K562 (cell line): Measurements from ENCODE around the gene TTC27. TPM values are rescaled to one million over a fixed set of nuclear protein-coding genes. Genes with fewer than 3 reads are reported as not detected.
A peak's percentile ranks its signal among the peaks of the same experiment; 100 is the strongest.

Source experiments
- ATF3 ChIP-seq, 2 experiments: fragments of 450-650 bp in 1 of 2; sonication (generic) in 1 of 2; formaldehyde crosslinking in 1 of 2; IDR thresholded peaks in 1 of 2; conservative IDR thresholded peaks in 1 of 2; 2 replicates each; pipeline versions ENCODE4 v1.6.1 to v1.8.1; 2016 to 2023; ENCODE audit warnings: mild to moderate bottlenecking in 2 of 2, moderate library complexity in 2 of 2, inconsistent platforms in 1 of 2, missing genetic modification reagents in 1 of 2
- ATF4 ChIP-seq: fragments of 450-650 bp; formaldehyde crosslinking; IDR thresholded peaks from 2 replicates; pipeline ENCODE4 v1.4.0; 2022; ENCODE audit warnings: mild to moderate bottlenecking, moderate library complexity
- BRF1 ChIP-seq: IDR thresholded peaks from 3 replicates; pipeline ENCODE4 v1.6.1; 2011; ENCODE audit warnings: borderline replicate concordance, mild to moderate bottlenecking; ENCODE audit not compliant: insufficient read length; ENCODE audit errors: extremely low read depth
- BRF2 ChIP-seq: IDR thresholded peaks from 3 replicates; pipeline ENCODE4 v1.6.1; 2011; ENCODE audit warnings: borderline replicate concordance, mild to moderate bottlenecking; ENCODE audit not compliant: insufficient read length, insufficient read depth
- CC2D1A ChIP-seq: fragments of 450-650 bp; IDR thresholded peaks from 2 replicates; pipeline ENCODE4 v1.6.1; 2017; ENCODE audit warnings: mild to moderate bottlenecking
- EP400 ChIP-seq: fragments of 450-650 bp; IDR thresholded peaks from 2 replicates; pipeline ENCODE4 v1.6.1; 2017; ENCODE audit warnings: antibody characterized with exemption, mild to moderate bottlenecking, moderate library complexity
- FIP1L1 ChIP-seq: fragments of 200-400 bp; formaldehyde crosslinking; IDR thresholded peaks from 2 replicates; pipeline ENCODE4 v1.6.1; 2018; ENCODE audit warnings: mild to moderate bottlenecking, low read depth, low read length; ENCODE audit not compliant: poor library complexity, severe bottlenecking
- L3MBTL2 ChIP-seq: fragments of 450-650 bp; IDR thresholded peaks from 2 replicates; pipeline ENCODE4 v1.6.1; 2016; ENCODE audit warnings: mild to moderate bottlenecking, moderate library complexity
- MYC ChIP-seq, 2 experiments: fragments of 250-450 bp in 1 of 2; sonication (Bioruptor Pico) in 1 of 2; IDR thresholded peaks; 2 replicates each; pipeline versions ENCODE4 v1.5.1 to v1.6.1; 2012 to 2021; ENCODE audit warnings: low read depth in 2 of 2, borderline replicate concordance in 1 of 2, improper control_type of control experiment in 1 of 2, low read length in 1 of 2, mild to moderate bottlenecking in 1 of 2, moderate library complexity in 1 of 2
- PURB ChIP-seq: sonication (generic); formaldehyde crosslinking; IDR thresholded peaks from 2 replicates; pipeline ENCODE4 v1.9.0; 2021; ENCODE audit warnings: low read depth, mild to moderate bottlenecking, missing genetic modification reagents
- SMAD4 ChIP-seq: fragments of 250-450 bp; sonication (Bioruptor Pico); conservative IDR thresholded peaks from 2 replicates; pipeline ENCODE4 v1.8.0; 2021; ENCODE audit warnings: inconsistent platforms, mild to moderate bottlenecking, moderate library complexity
- SMARCE1 ChIP-seq: fragments of 450-650 bp; IDR thresholded peaks from 2 replicates; pipeline ENCODE4 v1.7.1; 2016; ENCODE audit warnings: mild to moderate bottlenecking
- TCF15 ChIP-seq: fragments of 250-450 bp; sonication (Bioruptor Pico); IDR thresholded peaks from 2 replicates; pipeline ENCODE4 v1.8.0; 2022; ENCODE audit warnings: moderate library complexity, mild to moderate bottlenecking, inconsistent platforms
- TFE3 ChIP-seq: fragments of 450-650 bp; formaldehyde crosslinking; IDR thresholded peaks from 2 replicates; pipeline ENCODE4 v1.4.0; 2020; ENCODE audit warnings: mild to moderate bottlenecking, mixed read lengths
- USF1 ChIP-seq: sonication (generic); formaldehyde crosslinking; IDR thresholded peaks from 2 replicates; pipeline ENCODE4 v1.9.0; 2022; ENCODE audit warnings: mild to moderate bottlenecking, missing genetic modification reagents
- ZBED1 ChIP-seq: IDR thresholded peaks from 2 replicates; pipeline ENCODE4 v1.6.1; 2014
- ZNF668 ChIP-seq: fragments of 250-450 bp; sonication (Bioruptor Pico); IDR thresholded peaks from 2 replicates; pipeline ENCODE4 v1.8.0; 2022; ENCODE audit warnings: mild to moderate bottlenecking, inconsistent platforms
- polyA plus RNA-seq, 8 experiments: library from polyadenylated mRNA; depleted of rRNA in 4 of 8; stranded (reverse) in 5 of 8; unstranded in 3 of 8; fragments of >200 nt; fragmentation: Nextera tagmentation in 2 of 8; fragmentation: Illumina TruSeq in 1 of 8; extraction: Ambion mirVana in 2 of 8; extraction: Trizol in 1 of 8; gene quantifications; 2 replicates each; pipeline versions ENCODE4 v1.2.1 to v1.2.3, GENCODE V29; 2011 to 2014; ENCODE audit warnings: inconsistent platforms in 1 of 8, missing spikeins in 1 of 8
- total RNA-seq, 7 experiments: library from RNA; depleted of rRNA in 6 of 7; stranded (reverse); fragments of >200 nt in 6 of 7; fragmentation: Illumina TruSeq in 2 of 7; extraction: Trizol in 2 of 7; gene quantifications; 2 replicates each; pipeline versions ENCODE4 v1.2.1 to v1.2.3, GENCODE V29; 2011 to 2021; ENCODE audit warnings: low replicate concordance in 1 of 7
- TF ChIP-seq, protein P1 (sequence below), 2 experiments: fragments of 450-650 bp; conservative IDR thresholded peaks; 2 replicates each; pipeline ENCODE4 v1.6.1; 2017; ENCODE audit warnings: mild to moderate bottlenecking in 2 of 2, moderate library complexity in 2 of 2

TTC27 gene
- total and polyA plus RNA-seq, 9 of the 15 experiments (the other 6 are each of a cell fraction or from before 2014, with no cell fraction given), result 44.3 to 93.4 (median 57.3) TPM

DNA sequence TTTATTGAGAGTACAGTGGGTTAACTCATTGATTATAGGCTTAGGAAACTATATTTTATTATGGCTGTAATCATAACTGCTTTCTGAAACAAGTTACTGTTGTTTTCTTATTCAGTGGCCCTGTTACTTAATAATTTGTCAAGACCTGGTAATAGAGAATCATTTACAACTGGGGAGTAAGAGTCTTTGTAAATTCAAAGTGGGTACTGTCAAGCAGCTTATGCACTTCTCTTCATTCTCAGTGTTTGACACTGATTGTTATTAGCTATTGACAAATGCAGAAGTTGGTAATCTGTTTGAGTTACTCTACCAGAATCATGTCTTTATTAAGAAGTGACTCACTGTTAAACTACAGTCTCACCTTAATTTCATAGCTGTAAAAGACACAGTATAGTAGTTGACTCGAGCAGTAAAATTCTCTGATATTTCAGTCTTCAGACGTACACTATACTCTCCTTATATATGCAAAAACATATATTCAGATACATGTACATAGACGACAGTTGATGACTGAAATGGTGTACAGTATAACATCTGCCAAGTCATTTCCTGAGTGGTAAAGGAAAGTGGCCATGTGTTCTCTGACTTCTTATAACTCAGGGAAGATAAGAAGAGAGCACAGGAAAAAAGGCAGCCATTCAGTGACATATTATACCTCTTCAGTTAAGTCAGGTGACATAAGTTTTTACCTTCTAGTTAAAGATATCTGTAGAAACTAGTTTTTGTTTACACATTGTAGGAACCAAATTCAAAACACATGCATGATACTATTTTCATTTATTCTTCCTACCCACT, 36.0 kb upstream of the TTC27 start (continued):
- peak; percentile 85 for TF ChIP-seq MYC (IDR thresholded peaks at IDR 0.05; ENCODE audit: low read depth, low read length)
- no peak for TF ChIP-seq MYC (CRISPR knock-in tag; IDR thresholded peaks at IDR 0.05; ENCODE audit: borderline replicate concordance, low read depth)
- no peak for TF ChIP-seq PURB
- peak; percentile 70 for TF ChIP-seq EP400
- peak; percentile 57; the same call in 1 of the 2 replicates for TF ChIP-seq SMAD4 (CRISPR knock-in tag)
- TF ChIP-seq ATF4 (CRISPR knock-in tag), result no peak
- no peak for TF ChIP-seq TCF15 (CRISPR knock-in tag)
- TF ChIP-seq ZBED1, result no peak
- TF ChIP-seq SMARCE1, result peak; percentile 54; the same call in 1 of the 2 replicates
- TF ChIP-seq L3MBTL2, result peak; percentile 79
- peak; percentile 46; the same call in 1 of the 2 replicates for TF ChIP-seq ATF3 (IDR thresholded peaks at IDR 0.05)
- TF ChIP-seq ATF3 (CRISPR knock-in tag; conservative IDR thresholded peaks at IDR 0.05), result no peak
- no peak for TF ChIP-seq BRF1
- TF ChIP-seq ZNF668, result no peak
- no peak for TF ChIP-seq FIP1L1
- TF ChIP-seq USF1 (CRISPR knock-in tag), result no peak
- TF ChIP-seq TFE3 (CRISPR knock-in tag), result peak; percentile 48; the same call in 1 of the 2 replicates
- 0 out of 2 replicates have a peak, but pooled peaks have one; percentile 10 for TF ChIP-seq CC2D1A
- TF ChIP-seq, protein P1, sequence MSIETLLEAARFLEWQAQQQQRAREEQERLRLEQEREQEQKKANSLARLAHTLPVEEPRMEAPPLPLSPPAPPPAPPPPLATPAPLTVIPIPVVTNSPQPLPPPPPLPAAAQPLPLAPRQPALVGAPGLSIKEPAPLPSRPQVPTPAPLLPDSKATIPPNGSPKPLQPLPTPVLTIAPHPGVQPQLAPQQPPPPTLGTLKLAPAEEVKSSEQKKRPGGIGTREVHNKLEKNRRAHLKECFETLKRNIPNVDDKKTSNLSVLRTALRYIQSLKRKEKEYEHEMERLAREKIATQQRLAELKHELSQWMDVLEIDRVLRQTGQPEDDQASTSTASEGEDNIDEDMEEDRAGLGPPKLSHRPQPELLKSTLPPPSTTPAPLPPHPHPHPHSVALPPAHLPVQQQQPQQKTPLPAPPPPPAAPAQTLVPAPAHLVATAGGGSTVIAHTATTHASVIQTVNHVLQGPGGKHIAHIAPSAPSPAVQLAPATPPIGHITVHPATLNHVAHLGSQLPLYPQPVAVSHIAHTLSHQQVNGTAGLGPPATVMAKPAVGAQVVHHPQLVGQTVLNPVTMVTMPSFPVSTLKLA (conservative IDR thresholded peaks at IDR 0.05), result peak; percentile 65 to 67
- no peak for TF ChIP-seq BRF2
